HG03565 (cell line): Measurements from ENCODE around the gene PSMD12.
A peak's percentile ranks its signal among the peaks of the same experiment; 100 is the strongest.
"Not testable (repeated sequence)": the region's sequence is repeated elsewhere in the genome, so short reads cannot be mapped to it uniquely, and the experiment has no call there.

Experiments used
- ATAC-seq: cut with Tn5 transposase; IDR thresholded peaks from one replicate; pipeline ENCODE4 v1.9.1; 2021; ENCODE audit warnings: mild to moderate bottlenecking, moderate library complexity; ENCODE audit not compliant: unreplicated experiment

The PSMD12 gene

DNA sequence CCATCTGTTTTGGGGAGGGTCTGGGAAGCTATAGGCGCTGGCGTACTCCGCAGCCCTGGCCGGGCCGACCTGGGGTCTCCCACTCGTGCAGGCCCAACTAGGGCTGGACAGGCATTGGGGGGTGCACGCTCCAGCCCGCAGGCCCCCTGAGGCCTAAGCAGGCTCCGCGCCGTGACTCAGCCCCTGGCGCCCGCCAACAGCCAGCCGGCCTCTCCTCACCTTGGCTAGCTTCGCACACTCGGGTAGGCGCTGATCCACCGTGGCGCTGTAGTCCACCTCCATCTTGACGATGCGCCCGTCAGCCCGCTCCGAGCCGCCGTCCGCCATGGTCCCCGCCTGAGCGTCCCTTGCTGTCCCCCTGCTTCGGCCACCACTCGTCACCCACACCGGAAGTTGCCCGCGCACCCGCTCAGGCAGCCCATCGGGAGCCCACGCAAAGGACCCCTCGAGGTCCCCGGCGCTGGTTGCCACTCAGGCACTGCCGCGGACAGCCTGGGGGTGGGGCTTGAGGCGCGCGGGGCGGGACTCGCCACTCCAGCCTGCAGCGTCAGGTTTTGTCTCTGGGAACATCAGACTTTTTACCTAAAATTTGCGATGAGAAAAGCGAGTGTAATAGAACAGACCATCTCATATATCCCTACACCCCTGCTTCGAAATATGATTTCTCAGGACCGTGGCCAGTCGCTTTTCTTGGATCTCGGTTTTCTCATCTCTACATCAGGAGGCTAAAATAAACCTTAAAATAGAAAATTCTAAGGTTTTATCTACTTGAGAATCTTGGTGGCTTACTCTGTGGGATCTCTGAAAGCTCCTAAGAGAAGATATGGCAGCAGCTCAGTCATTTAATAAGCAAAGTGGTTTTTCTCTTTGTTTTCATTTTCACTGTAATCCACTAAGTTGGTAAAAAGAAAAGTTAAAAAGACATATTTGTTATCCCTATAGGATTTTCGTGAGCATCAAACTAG is at the start of gene PSMD12:
Gene PSMD12 (minus strand): TSS at position 385 of the 965 bp plus-strand sequence. CDS start 58 bp downstream, at position 327.
- ATAC-seq, result peak; percentile 79

DNA sequence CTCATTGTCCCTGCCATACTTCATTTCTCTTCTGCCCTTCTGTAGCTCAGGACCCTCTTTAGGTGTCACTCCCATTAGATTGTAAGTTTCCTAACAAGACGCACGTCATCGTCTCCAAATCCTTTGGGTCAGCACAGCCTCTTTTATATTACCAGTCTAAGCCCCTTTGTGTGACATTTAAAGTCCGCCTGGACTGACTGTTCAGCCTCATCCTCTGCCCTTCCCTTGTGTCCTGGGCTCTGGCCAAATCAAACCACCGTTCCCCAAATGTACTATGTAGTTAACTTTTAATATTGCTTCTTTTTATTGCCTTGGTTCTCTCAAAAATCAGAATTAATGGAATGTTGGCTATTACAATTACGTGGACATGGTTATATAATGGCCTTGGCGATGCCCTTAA is 48.9 kb upstream of the PSMD12 start:
- ATAC-seq, result no peak

GRCh38 chr17:67414559-67414958 is 48.2 kb upstream of the PSMD12 start:
- no peak for ATAC-seq

- no peak for ATAC-seq
Observed at GRCh38 chr17:67414130-67414529, 47.8 kb upstream of the PSMD12 start.

DNA sequence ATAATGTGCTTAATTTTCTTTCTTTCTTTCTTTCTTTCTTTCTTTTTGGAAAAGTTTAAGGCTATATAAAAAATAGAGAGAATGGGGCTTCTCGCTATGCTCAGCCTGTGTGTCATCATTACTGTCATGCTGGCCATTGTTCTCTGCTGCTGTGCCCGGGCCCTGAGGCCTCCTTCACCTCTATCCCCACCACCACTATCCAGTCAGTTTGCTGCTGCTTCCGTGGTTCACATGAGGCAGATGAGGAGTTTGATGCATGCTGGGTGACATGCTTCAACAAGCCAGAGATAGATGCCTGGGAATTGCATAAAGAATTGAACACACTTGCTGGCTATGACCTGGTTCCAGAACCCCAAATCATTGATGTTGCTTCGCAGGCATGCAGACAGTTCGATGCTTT is 47.0 kb upstream of the PSMD12 start:
- no peak for ATAC-seq

- ATAC-seq, result no peak
Observed at GRCh38 chr17:67412941-67413340, 46.6 kb upstream of the PSMD12 start.

DNA sequence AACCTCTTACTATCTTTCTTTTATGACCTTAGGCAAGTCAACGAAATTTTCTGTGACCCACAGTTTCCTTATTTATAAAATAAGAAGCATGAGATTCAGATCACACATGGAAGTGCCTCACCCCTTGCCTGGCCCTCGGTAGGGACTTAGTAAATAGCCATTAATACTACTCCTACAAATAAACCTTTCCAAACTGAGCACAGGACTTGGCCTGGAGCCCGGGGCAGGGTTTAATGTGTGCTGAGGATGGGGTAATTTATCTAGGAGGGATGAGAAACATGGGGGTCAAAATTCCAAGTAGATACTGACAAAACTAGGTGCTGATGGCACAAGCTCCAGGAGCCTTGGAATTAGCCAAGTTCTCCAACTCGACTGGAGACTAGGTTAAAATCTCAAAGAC is 45.7 kb upstream of the PSMD12 start:
- ATAC-seq, result no peak

GRCh38 chr17:67411397-67411796 is 45.0 kb upstream of the PSMD12 start:
- ATAC-seq, result no peak

DNA sequence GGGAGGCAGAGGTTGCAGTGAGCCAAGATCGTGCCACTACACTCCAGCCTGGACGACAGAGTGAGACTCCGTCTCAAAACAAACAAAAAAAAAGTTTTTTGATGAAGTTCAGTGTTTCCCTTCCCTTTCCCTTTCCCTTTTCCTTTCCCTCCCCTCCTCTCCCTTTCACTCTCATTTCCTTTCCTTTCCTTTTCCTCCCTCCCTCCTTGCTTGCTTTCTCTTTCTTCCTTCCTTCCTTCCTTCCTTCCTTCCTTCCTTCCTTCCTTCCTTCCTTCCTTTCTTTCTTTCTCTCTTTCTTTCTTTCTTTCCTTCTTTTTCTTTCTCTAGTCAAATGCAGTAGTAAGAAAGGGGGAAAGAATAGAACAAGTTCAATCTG is 42.1 kb upstream of the PSMD12 start:
- not testable (repeated sequence) for ATAC-seq

DNA sequence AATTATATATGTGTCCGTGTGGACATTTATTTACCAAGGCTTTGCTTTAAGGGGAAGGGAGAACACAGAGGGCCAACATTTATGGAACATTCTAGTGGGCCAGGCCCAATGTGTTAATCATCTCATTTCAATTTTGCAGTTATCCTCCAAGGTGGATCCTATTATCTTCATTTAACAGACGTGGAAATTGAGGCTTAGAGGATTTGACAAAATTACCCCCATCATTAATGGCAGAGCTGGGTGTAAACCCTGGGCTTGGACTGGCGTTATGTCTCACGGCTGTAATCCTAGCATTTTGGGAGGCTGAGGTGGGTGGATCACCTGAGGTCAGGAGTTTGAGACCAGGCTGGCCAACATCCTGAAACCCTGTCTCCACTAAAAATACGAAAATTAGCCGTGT is 37.1 kb upstream of the PSMD12 start:
- ATAC-seq, result no peak

DNA sequence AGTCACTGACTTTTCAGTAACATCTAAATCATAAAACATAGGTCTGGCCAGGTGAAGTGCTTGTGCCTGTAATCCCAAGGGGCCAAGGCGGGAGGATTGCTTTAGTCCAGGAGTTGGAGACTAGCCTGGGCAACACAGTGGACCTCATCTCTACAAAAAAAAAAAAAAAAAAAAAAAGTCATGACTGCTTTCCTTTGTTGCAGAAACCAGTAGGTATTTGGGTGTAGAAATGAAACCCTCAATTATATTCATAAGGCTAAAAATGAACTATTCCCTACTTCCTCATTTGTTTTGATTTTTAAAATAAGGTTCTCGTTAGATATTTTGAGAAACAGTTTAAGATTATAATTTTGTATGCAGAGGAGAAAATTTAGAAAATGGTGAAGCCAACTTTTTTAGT is 36.7 kb upstream of the PSMD12 start:
- no peak for ATAC-seq

DNA sequence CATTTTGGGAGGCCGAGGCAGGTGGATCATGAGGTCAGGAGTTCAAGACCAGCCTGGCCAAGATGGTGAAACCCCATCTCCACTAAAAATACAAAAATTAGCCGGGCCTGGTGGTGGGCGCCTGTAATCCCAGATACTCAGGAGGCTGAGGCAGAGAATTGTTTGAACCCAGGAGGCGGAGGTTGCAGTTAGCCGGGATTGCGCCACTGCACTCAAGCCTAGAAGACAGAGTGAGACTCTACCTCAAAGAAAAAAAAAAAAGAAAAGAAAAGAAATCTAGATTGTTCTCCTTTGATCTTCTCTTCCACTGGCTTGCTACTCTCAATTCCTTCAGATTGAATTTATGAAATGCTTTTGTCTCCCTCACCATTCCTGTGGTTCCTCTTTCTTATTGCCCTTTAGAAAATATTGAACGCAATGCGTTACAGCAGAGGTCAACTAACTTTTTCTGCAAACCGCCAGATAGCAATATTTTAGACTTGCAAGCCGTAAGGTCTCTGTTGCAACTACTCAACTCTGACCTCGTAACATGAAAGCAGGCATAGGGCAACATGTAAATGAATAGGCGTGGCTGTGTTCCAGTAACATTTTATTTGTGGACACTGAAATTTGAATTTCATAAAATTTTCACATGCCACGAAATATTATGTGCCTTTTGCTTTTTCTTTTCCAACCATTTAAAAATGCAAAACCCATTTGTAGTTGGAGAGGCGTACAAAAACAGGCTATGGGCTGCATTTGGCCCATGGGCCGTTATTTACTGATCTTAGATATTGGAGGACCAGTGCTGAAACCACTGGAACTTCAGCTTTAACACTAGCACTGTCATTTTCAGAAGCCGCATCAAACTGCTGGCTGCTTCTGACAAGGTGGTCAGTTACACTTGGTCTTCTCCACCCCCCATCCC is 35.5 kb upstream of the PSMD12 start:
- no peak for ATAC-seq

DNA sequence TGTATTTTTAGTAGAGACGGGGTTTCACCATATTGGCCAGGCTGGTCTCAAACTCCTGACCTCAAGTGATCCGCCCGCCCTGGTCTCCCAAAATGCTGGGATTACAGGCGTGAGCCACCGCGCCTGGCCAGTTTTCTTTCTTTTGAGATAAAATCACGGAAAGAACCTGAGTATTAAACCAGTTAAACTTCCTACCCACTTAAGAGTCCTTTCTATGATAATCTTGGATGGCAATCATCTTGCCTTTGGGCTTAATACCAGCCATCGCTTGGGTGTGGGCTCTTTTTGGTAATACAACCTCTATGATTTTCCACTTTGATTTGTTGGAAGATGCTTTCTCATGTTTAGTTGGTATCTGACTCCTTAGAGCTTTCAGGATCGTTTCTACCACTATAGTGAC is 34.7 kb upstream of the PSMD12 start:
- no peak for ATAC-seq

GRCh38 chr17:67400193-67400592 is 33.8 kb upstream of the PSMD12 start:
- no peak for ATAC-seq

GRCh38 chr17:67399676-67400075 is 33.3 kb upstream of the PSMD12 start:
- no peak for ATAC-seq

- no peak for ATAC-seq
Observed at GRCh38 chr17:67393809-67394397, 27.5 kb upstream of the PSMD12 start.

GRCh38 chr17:67392111-67392510 is 25.7 kb upstream of the PSMD12 start:
- ATAC-seq, result no peak

DNA sequence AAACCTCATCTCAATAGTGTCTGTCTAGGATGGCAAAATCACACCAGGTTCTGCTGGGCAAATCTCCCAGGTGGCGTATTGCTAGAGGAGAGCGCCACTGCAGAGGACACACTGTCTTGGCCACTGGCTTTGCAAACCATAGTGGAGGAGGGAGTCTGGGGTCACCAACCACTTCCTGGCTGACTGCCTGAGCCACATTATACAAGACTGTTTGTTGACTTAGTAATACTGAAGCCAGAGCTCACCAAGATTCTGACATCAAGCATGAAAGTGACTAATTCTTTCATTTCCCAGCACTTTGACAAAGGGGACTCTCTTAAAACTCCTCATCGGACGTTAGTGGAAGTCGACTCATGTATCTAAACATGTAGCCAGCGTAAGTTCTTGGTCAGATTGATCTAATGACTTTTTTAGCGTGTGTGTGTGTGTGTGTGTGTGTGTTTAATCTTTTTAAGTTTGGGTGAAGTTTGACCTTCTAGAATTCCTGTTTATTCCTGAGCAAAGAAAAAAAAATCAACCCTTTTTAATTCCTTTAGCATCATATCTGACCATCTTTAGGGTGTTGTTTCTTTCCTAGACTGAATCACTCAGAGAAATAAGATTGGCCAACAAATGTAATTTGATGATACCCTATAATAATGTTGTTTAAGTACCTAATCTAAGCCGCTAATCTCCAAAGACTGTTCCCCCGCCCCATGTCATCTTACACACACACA is 24.4 kb upstream of the PSMD12 start:
- ATAC-seq, result peak; percentile 71

DNA sequence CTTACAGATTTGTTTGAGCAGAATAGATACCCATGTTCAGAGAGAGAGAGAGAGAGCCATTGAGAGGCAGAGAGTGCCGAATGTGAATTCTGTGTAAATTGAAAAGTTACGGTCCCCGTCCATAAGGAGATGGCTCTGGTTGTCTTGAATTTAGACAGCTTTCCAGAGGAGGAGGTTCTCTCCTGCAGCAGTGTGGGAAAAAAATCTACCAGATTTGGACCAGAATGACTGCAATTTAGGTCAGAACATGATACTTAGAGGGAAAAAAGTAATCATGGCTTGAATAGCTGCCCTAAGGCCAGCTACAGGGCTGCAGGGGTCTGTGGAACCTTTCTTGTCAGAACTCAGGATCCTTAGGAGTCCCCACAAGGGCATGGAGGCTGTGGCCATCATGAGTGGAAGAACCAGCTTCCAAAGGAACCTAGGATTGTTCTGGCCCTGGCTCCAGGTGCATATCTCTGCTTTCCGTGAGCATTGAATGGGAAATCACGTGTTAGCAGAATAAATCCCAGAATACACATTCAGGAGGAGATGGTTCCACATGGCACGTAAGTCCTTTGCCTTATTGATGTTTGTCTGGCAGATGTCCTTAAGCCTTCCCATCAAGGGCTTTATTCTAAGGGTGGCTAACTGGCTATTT is 23.7 kb upstream of the PSMD12 start:
- no peak for ATAC-seq

DNA sequence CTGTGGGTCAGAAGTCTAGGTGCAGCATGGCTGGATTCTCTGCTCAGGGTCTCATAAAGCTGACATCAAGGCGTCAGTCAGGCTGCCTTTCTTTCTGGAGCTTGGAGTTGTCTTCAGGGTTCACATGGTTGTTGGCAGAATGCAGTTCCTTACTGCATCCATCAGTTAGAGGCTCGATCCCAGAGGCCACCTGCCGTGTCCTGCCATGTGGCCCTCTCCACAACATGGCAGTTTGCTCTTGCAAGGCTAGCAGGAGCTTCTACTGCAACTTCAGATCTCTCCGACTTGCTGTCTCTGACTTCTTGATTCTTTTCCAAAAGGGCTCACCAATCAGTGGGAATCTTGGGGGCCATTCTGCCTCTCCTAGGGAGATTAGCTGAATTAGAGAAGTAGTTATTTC is 22.6 kb upstream of the PSMD12 start:
- no peak for ATAC-seq
